22Rv1 (cell line): ENCODE measurements around the gene TMEM248.

Source experiments
- ZFX ChIP-seq: fragments of 450-650 bp; IDR thresholded peaks from 2 replicates; pipeline ENCODE4 v1.6.1; 2017; ENCODE audit warnings: antibody characterized with exemption, borderline replicate concordance
- TF ChIP-seq, protein P1 (sequence below): fragments of 450-650 bp; IDR thresholded peaks from 2 replicates; pipeline ENCODE4 v1.5.1; 2017; ENCODE audit warnings: mild to moderate bottlenecking

DNA sequence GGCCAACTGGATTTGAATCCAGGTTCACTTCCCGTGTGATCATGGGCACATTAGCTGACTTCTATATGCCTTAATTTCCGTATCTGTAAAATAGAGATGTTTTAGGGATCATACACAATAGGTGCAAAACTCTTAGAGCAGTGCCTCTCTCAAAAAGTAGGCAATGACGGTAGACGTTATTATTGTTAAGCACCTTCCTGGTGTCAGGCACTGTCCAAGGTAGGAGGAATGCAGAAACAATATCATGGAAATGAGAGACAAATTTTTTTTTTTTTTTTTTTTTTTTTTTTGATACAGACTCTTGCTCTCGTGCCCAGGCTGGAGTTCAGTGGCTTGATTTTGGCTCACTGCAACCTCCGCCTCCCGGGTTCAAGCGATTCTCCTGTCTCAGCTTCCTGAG is 8.1 kb downstream of the TMEM248 start:
- TF ChIP-seq, protein P1, sequence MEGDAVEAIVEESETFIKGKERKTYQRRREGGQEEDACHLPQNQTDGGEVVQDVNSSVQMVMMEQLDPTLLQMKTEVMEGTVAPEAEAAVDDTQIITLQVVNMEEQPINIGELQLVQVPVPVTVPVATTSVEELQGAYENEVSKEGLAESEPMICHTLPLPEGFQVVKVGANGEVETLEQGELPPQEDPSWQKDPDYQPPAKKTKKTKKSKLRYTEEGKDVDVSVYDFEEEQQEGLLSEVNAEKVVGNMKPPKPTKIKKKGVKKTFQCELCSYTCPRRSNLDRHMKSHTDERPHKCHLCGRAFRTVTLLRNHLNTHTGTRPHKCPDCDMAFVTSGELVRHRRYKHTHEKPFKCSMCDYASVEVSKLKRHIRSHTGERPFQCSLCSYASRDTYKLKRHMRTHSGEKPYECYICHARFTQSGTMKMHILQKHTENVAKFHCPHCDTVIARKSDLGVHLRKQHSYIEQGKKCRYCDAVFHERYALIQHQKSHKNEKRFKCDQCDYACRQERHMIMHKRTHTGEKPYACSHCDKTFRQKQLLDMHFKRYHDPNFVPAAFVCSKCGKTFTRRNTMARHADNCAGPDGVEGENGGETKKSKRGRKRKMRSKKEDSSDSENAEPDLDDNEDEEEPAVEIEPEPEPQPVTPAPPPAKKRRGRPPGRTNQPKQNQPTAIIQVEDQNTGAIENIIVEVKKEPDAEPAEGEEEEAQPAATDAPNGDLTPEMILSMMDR = no peak
- no peak for TF ChIP-seq ZFX
